GM18498 (cell line): ENCODE data around the gene EPN2.

Experiments
- ATAC-seq: cut with Tn5 transposase; IDR thresholded peaks from one replicate; pipeline ENCODE4 v1.9.1; 2021; ENCODE audit warnings: mild to moderate bottlenecking, moderate library complexity; ENCODE audit not compliant: unreplicated experiment

The EPN2 gene

GRCh38 chr17:19290066-19290705 lies 53.0 kb downstream of the EPN2 start:
- ATAC-seq = no peak

GRCh38 chr17:19291646-19292376 lies 54.6 kb downstream of the EPN2 start:
- no peak for ATAC-seq

- no peak for ATAC-seq
Measured at GRCh38 chr17:19292377-19292711, 55.2 kb downstream of the EPN2 start.

GRCh38 chr17:19294443-19294842 lies 57.3 kb downstream of the EPN2 start:
- ATAC-seq = no peak

- no peak for ATAC-seq
Measured at GRCh38 chr17:19295473-19296135, 58.4 kb downstream of the EPN2 start.

GRCh38 chr17:19296786-19297778 lies 59.9 kb downstream of the EPN2 start:
- ATAC-seq = no peak

GRCh38 chr17:19298569-19299213 lies 61.5 kb downstream of the EPN2 start:
- ATAC-seq = no peak

GRCh38 chr17:19299214-19299747 lies 62.1 kb downstream of the EPN2 start:
- no peak for ATAC-seq

- no peak for ATAC-seq
Measured at GRCh38 chr17:19299866-19300265, 62.7 kb downstream of the EPN2 start.

GRCh38 chr17:19301274-19301951 lies 64.2 kb downstream of the EPN2 start:
- no peak for ATAC-seq

GRCh38 chr17:19301973-19302372 lies 64.8 kb downstream of the EPN2 start:
- ATAC-seq = no peak

GRCh38 chr17:19302791-19303331 lies 65.7 kb downstream of the EPN2 start:
- ATAC-seq = no peak

GRCh38 chr17:19303367-19303776 lies 66.2 kb downstream of the EPN2 start:
- no peak for ATAC-seq

GRCh38 chr17:19304209-19304608 lies 67.0 kb downstream of the EPN2 start:
- ATAC-seq = no peak

- no peak for ATAC-seq
Measured at GRCh38 chr17:19304751-19305150, 67.6 kb downstream of the EPN2 start.

GRCh38 chr17:19305256-19305655 lies 68.1 kb downstream of the EPN2 start:
- ATAC-seq = no peak

- ATAC-seq = no peak
Measured at GRCh38 chr17:19305761-19306159, 68.6 kb downstream of the EPN2 start.

GRCh38 chr17:19306160-19307111 lies 69.3 kb downstream of the EPN2 start:
- ATAC-seq = peak; percentile 91
